ENCODE data around the gene CWF19L1.
"Not testable (repeated sequence)": the region's sequence is repeated elsewhere in the genome, so short reads cannot be mapped to it uniquely, and the experiment has no call there.

CWF19L1 gene

GRCh38 chr10:100267239-100268104, at the start of gene CWF19L1:
Gene CWF19L1, minus strand, starts transcription at chr10:100267638. Its CDS starts 45 bp downstream, at chr10:100267593.
- peak; percentile 39 to 67 for DNase-seq (ENCODE audit: low read depth in 2 of 2)

GRCh38 chr10:100315615-100316014, 48.2 kb upstream of the CWF19L1 start:
- DNase-seq (ENCODE audit: low read depth in 2 of 2): no peak

GRCh38 chr10:100311298-100311697, 43.9 kb upstream of the CWF19L1 start:
- no peak for DNase-seq (ENCODE audit: low read depth in 2 of 2)

GRCh38 chr10:100307684-100308083, 40.2 kb upstream of the CWF19L1 start:
- DNase-seq (ENCODE audit: low read depth in 2 of 2): no peak

- DNase-seq (ENCODE audit: low read depth in 2 of 2): no peak
Measured at GRCh38 chr10:100306861-100307260, 39.4 kb upstream of the CWF19L1 start.

GRCh38 chr10:100304414-100304813, 37.0 kb upstream of the CWF19L1 start:
- DNase-seq (ENCODE audit: low read depth in 2 of 2): no peak

GRCh38 chr10:100303724-100304319, 36.4 kb upstream of the CWF19L1 start:
- DNase-seq (ENCODE audit: low read depth in 2 of 2): no peak

GRCh38 chr10:100301123-100301522, 33.7 kb upstream of the CWF19L1 start:
- DNase-seq (ENCODE audit: low read depth in 2 of 2): not testable (repeated sequence)

- no peak for DNase-seq (ENCODE audit: low read depth in 2 of 2)
Measured at GRCh38 chr10:100297242-100297641, 29.8 kb upstream of the CWF19L1 start.

- no peak for DNase-seq (ENCODE audit: low read depth in 2 of 2)
Measured at GRCh38 chr10:100293066-100293465, 25.6 kb upstream of the CWF19L1 start.

- not testable (repeated sequence) for DNase-seq (ENCODE audit: low read depth in 2 of 2)
Measured at GRCh38 chr10:100292300-100292699, 24.9 kb upstream of the CWF19L1 start.

- no peak for DNase-seq (ENCODE audit: low read depth in 2 of 2)
Measured at GRCh38 chr10:100291356-100291755, 23.9 kb upstream of the CWF19L1 start.

- DNase-seq (ENCODE audit: low read depth in 2 of 2): no peak
Measured at GRCh38 chr10:100289641-100290040, 22.2 kb upstream of the CWF19L1 start.

- DNase-seq (ENCODE audit: low read depth in 2 of 2): no peak
Measured at GRCh38 chr10:100288196-100288595, 20.8 kb upstream of the CWF19L1 start.

- no peak for DNase-seq (ENCODE audit: low read depth in 2 of 2)
Measured at GRCh38 chr10:100287756-100288155, 20.3 kb upstream of the CWF19L1 start.

GRCh38 chr10:100286051-100287033, 18.9 kb upstream of the CWF19L1 start, which contains the start of gene BLOC1S2:
Gene BLOC1S2, minus strand, starts transcription at chr10:100286680. Its CDS starts 21 bp downstream, at chr10:100286659.
- peak; percentile 76 to 80 for DNase-seq (ENCODE audit: low read depth in 2 of 2)

- DNase-seq (ENCODE audit: low read depth in 2 of 2): not testable (repeated sequence)
Measured at GRCh38 chr10:100285326-100285725, 17.9 kb upstream of the CWF19L1 start.

- DNase-seq (ENCODE audit: low read depth in 2 of 2): no peak
Measured at GRCh38 chr10:100282907-100283306, 15.5 kb upstream of the CWF19L1 start.

- DNase-seq (ENCODE audit: low read depth in 2 of 2): not testable (repeated sequence)
Measured at GRCh38 chr10:100276971-100277370, 9.5 kb upstream of the CWF19L1 start.

GRCh38 chr10:100265821-100266485, 1.5 kb downstream of the CWF19L1 start:
- no peak for DNase-seq (ENCODE audit: low read depth in 2 of 2)

- DNase-seq (ENCODE audit: low read depth in 2 of 2): no peak
Measured at GRCh38 chr10:100254191-100254590, 13.2 kb downstream of the CWF19L1 start.
